ENCODE data around the gene MMP24. TPM values are rescaled to one million over a fixed set of nuclear protein-coding genes. Genes with fewer than 3 reads are reported as not detected.

Gene MMP24
- total RNA-seq, 1 experiment from 2014 or later: 23.0 TPM

DNA sequence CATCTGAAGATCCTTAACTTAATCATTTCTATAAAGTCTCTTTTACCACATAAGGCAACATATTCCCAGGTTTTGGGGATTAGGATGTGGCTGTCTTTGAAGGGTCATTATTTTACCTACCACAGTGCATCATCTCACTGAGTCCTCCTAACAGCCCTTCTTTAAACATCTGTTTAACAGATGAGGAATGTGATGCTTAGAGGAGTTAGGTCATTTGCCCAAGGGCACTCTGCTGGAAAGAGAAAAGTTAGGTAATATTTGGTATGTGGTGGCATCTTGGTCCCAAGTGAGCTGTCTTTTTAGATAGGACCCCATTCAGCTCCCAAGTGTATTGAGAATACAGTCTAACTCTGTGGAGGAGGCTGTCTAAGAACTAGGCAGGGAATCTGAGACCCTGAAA is 11.0 kb downstream of the MMP24 start:
- Histone ChIP-seq H3K9ac (ENCODE audit: extremely low read depth, insufficient read length, low read length) (no peak overlapping the region), H3K23ac (ENCODE audit: insufficient read length, low read depth, low read length) (no peak overlapping the region), H3K79me1 (ENCODE audit: insufficient read depth, low read depth, low read length, poor library complexity, severe bottlenecking) (no peaks in the 10 kb centered on the region), H3T11ph (ENCODE audit: low read length) (no peak overlapping the region), H3K27ac (ENCODE audit: insufficient read length, low read depth, low read length) (no peak overlapping the region), H3K27me3 (ENCODE audit: insufficient read depth, low read length) (no peaks in the 10 kb centered on the region), H2BK5ac (ENCODE audit: insufficient read length, low read length) (no peak overlapping the region), H3K4me2 (ENCODE audit: insufficient read depth, insufficient read length, low read length) (no peak overlapping the region), H3K4me1 (ENCODE audit: insufficient read depth, low read length) (peaks cover 8% of the 10 kb centered on the region; the same call in 1 of the 2 replicates), H4K8ac (replicated peaks; ENCODE audit: insufficient read length, low read depth, low read length) (no peak overlapping the region), H2AFZ (ENCODE audit: low read length) (no peak overlapping the region), H2BK15ac (ENCODE audit: low read depth, low read length) (no peak overlapping the region), H3K79me2 (ENCODE audit: insufficient read depth, low read length) (no peaks in the 10 kb centered on the region), H3K56ac (ENCODE audit: insufficient read length, low read depth, low read length) (no peak overlapping the region), H2BK120ac (ENCODE audit: low read depth, low read length, poor library complexity, severe bottlenecking) (no peak overlapping the region), H4K91ac (ENCODE audit: insufficient read length, low read depth, low read length) (no peak overlapping the region), H3K4ac (ENCODE audit: low read depth, low read length) (no peak overlapping the region), H3K18ac (ENCODE audit: insufficient read length, low read depth, low read length) (no peak overlapping the region), H2BK20ac (ENCODE audit: low read depth, low read length, poor library complexity, severe bottlenecking) (no peak overlapping the region), H2AK5ac (ENCODE audit: insufficient read length, low read length) (no peak overlapping the region), H4K5ac (ENCODE audit: insufficient read length, low read depth, low read length) (no peak overlapping the region), H3K14ac (ENCODE audit: insufficient read depth, low read length) (no peak overlapping the region), H2BK12ac (ENCODE audit: insufficient read length, low read depth, low read length) (no peak overlapping the region), H3K23me2 (ENCODE audit: insufficient read length, low read depth, low read length, poor library complexity, severe bottlenecking) (no peaks in the 10 kb centered on the region), H4K20me1 (ENCODE audit: control insufficient read depth, insufficient read depth, insufficient read length) (no peaks in the 10 kb centered on the region), H3K9me3 (ENCODE audit: control insufficient read depth, low read depth, low read length) (no peaks in the 10 kb centered on the region)
- Mint-ChIP-seq H3K27me3 (ENCODE audit: low read depth) (peaks cover 2% of the 10 kb centered on the region; the same call in 1 of the 2 replicates), H3K4me1 (peaks cover 18 to 24% of the 10 kb centered on the region in 2 experiments), H3K36me3 (ENCODE audit: insufficient read depth in 1 of 3, low read depth in 3 of 3) (peaks cover 0 to 14% (median 5%) of the 10 kb centered on the region in 3 experiments; a peak in 4 of 7 replicates), H3K4me3 (no peak overlapping the region), H3K9me3 (peaks cover 0 to 3% of the 10 kb centered on the region in 2 experiments; a peak in 2 of 5 replicates), H3K27ac (no peak overlapping the region)
- TF ChIP-seq, protein P1, sequence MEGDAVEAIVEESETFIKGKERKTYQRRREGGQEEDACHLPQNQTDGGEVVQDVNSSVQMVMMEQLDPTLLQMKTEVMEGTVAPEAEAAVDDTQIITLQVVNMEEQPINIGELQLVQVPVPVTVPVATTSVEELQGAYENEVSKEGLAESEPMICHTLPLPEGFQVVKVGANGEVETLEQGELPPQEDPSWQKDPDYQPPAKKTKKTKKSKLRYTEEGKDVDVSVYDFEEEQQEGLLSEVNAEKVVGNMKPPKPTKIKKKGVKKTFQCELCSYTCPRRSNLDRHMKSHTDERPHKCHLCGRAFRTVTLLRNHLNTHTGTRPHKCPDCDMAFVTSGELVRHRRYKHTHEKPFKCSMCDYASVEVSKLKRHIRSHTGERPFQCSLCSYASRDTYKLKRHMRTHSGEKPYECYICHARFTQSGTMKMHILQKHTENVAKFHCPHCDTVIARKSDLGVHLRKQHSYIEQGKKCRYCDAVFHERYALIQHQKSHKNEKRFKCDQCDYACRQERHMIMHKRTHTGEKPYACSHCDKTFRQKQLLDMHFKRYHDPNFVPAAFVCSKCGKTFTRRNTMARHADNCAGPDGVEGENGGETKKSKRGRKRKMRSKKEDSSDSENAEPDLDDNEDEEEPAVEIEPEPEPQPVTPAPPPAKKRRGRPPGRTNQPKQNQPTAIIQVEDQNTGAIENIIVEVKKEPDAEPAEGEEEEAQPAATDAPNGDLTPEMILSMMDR (conservative IDR thresholded peaks at IDR 0.05): no peak
- no peak for DNase-seq
